ENCODE measurements around the gene CD59. TPM values are rescaled to one million over a fixed set of nuclear protein-coding genes. Genes with fewer than 3 reads are reported as not detected.
"Not testable (repeated sequence)": the region's sequence is repeated elsewhere in the genome, so short reads cannot be mapped to it uniquely, and the experiment has no call there.

Gene CD59
- total RNA-seq, 3 donors from 2014 or later: 317 to 382 (median 381) TPM

GRCh38 chr11:33712436-33712835, 23.8 kb downstream of the CD59 start:
- TF ChIP-seq CTCF (IDR thresholded peaks at IDR 0.05): no peak
- H3K4me3 ChIP-seq: no peak overlapping the region
- peaks cover 10% of the 10 kb centered on the region for H3K4me1 ChIP-seq (ENCODE audit: low read depth)
- H3K9me3 ChIP-seq: no peaks in the 10 kb centered on the region
- intact Hi-C loops (cut with DNase I, micrococcal nuclease): no loop called here
- peaks cover 8% of the 10 kb centered on the region for H3K36me3 ChIP-seq (ENCODE audit: low read depth)
- no peak for ATAC-seq
- no peak for DNase-seq

- Histone ChIP-seq H3K4me1 (ENCODE audit: low read depth) (peaks cover 8% of the 10 kb centered on the region), H3K9me3 (no peaks in the 10 kb centered on the region), H3K36me3 (ENCODE audit: low read depth) (peaks cover 8% of the 10 kb centered on the region), H3K4me3 (no peak overlapping the region)
- DNase-seq (no peak), ATAC-seq (no peak)
- TF ChIP-seq CTCF (IDR thresholded peaks at IDR 0.05): no peak
- intact Hi-C loops (cut with DNase I, micrococcal nuclease): no loop called here
These were observed 26.8 kb downstream of the CD59 start for GRCh38 chr11:33709466-33709865.

GRCh38 chr11:33708985-33709384, 27.2 kb downstream of the CD59 start:
- intact Hi-C loops (cut with DNase I, micrococcal nuclease): no loop called here
- H3K36me3 ChIP-seq (ENCODE audit: low read depth): peaks cover 8% of the 10 kb centered on the region
- H3K9me3 ChIP-seq: no peaks in the 10 kb centered on the region
- ATAC-seq (no peak), DNase-seq (no peak)
- H3K4me3 ChIP-seq: no peak overlapping the region
- TF ChIP-seq CTCF (IDR thresholded peaks at IDR 0.05): no peak
- peaks cover 13% of the 10 kb centered on the region for H3K4me1 ChIP-seq (ENCODE audit: low read depth)

GRCh38 chr11:33707831-33708230, 28.4 kb downstream of the CD59 start:
- DNase-seq; H3K9me3 ChIP-seq; intact Hi-C loops (cut with DNase I, micrococcal nuclease); H3K4me3 ChIP-seq; H3K36me3 ChIP-seq (ENCODE audit: low read depth): not testable (repeated sequence)
- peaks cover 15% of the 10 kb centered on the region for H3K4me1 ChIP-seq (ENCODE audit: low read depth)
- ATAC-seq: peak; percentile 78

GRCh38 chr11:33706966-33707365, 29.3 kb downstream of the CD59 start:
- DNase-seq (no peak), ATAC-seq (no peak)
- Histone ChIP-seq H3K4me1 (ENCODE audit: low read depth) (peaks cover 22% of the 10 kb centered on the region), H3K36me3 (ENCODE audit: low read depth) (peaks cover 8% of the 10 kb centered on the region), H3K4me3 (no peak overlapping the region), H3K9me3 (no peaks in the 10 kb centered on the region)
- intact Hi-C loops (cut with DNase I, micrococcal nuclease): no loop called here
- TF ChIP-seq CTCF (IDR thresholded peaks at IDR 0.05): no peak

GRCh38 chr11:33706546-33706945, 29.7 kb downstream of the CD59 start:
- Histone ChIP-seq H3K36me3 (ENCODE audit: low read depth) (peaks cover 8% of the 10 kb centered on the region), H3K4me1 (ENCODE audit: low read depth) (peaks cover 26% of the 10 kb centered on the region), H3K4me3 (no peak overlapping the region), H3K9me3 (no peaks in the 10 kb centered on the region)
- ATAC-seq (no peak), DNase-seq (no peak)
- intact Hi-C loops (cut with DNase I, micrococcal nuclease): no loop called here
- TF ChIP-seq CTCF (IDR thresholded peaks at IDR 0.05): no peak
